ENCODE data around the gene PTPN13.

PTPN13 gene

DNA sequence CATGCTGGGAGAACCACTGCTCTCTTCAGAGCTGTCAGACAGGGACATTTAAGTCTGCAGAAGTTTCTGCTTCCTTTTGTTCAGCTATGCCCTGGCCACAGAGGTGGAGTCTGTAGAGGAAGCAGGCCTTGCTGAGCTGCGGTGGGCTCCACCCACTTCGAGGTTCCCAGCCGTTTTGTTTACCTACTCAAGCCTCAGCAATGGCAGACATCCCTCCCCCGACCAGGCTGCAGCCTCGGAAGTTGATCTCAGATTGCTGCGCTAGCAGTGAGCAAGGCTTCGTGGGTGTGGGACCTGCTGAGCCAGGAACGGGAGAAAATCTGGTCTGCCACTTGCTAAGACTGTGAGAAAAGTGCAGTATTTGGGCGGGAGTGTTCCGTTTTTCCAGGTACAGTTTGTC is 136.2 kb downstream of the PTPN13 start:
- peak; percentile 13 for DNase-seq

GRCh38 chr4:86737244-86737643 is 143.1 kb downstream of the PTPN13 start:
- DNase-seq: peak; percentile 3

GRCh38 chr4:86741846-86742245 is 147.7 kb downstream of the PTPN13 start:
- no peak for DNase-seq

GRCh38 chr4:86744570-86744969 is 150.5 kb downstream of the PTPN13 start:
- no peak for DNase-seq

DNA sequence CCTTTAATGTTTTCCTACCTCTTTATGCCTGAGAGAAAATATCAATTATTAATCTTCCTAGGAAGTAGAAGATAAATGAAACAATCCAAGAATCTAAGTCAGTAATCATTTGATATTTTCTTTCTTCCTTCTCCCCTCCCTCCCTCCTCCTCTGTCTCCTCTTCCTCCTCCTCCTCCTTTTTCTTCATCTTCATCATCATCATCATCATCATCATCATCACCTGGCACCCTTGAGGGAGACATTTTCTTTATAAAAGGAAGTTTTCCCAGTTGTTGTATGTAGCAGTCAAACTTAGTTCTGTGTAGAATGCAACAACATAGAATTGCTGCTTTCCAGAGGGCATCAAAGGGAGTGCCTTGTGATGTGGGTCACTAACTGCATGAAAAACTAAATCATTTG is 155.0 kb downstream of the PTPN13 start:
- no peak for DNase-seq

DNA sequence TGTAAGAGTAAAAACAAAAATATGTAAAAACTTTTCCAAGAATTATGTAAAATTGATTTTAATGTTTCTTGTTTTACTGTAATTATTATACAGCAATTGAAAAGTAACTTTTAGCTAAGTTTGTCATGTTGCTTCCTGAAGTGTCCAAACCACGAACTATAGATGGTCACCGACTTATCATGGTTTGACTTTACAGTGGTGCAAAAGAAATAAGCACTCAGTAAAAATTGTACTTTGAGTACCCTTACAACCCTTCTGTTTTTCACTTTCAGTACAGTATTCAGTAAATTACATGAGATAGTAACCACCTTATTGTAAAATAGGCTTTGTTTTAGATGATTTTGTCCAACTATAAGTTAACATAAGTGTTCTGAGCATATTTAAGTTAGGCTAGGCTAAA is 161.3 kb downstream of the PTPN13 start:
- peak; percentile 21 for DNase-seq

DNA sequence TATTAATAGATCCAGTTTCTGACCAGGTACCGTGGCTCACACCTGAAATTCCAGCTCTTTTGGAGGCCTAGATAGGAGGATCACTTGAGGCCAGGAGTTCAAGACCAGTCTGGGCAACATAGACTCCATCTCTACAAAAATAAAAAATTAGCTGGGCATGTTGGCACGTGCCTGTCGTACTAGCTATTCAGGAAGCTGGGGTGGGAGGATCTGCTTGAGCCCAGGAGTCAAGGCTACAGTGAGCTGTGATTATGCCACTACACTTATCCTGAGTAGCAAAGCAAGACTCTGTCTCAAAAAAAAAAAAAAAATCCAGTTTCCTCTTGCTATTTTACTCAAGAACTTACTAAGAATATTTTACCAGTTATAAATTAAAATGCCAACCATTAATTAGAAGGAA is 163.4 kb downstream of the PTPN13 start:
- DNase-seq: no peak

GRCh38 chr4:86759298-86759697 is 165.2 kb downstream of the PTPN13 start:
- DNase-seq: no peak

- no peak for DNase-seq
Observed at GRCh38 chr4:86762649-86763048, 168.5 kb downstream of the PTPN13 start.

DNA sequence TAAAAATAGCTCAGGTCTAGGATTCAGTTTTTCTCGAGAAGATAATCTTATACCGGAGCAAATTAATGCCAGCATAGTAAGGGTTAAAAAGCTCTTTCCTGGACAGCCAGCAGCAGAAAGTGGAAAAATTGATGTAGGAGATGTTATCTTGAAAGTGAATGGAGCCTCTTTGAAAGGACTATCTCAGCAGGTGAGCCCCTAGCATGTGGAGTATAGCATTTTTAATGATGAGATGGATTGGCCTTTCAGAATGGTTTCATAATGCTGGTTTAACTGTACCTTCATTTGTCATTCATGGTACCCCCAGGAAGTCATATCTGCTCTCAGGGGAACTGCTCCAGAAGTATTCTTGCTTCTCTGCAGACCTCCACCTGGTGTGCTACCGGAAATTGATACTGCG is 175.7 kb downstream of the PTPN13 start:
- no peak for DNase-seq

- DNase-seq: no peak
Observed at GRCh38 chr4:86771141-86771540, 177.0 kb downstream of the PTPN13 start.

DNA sequence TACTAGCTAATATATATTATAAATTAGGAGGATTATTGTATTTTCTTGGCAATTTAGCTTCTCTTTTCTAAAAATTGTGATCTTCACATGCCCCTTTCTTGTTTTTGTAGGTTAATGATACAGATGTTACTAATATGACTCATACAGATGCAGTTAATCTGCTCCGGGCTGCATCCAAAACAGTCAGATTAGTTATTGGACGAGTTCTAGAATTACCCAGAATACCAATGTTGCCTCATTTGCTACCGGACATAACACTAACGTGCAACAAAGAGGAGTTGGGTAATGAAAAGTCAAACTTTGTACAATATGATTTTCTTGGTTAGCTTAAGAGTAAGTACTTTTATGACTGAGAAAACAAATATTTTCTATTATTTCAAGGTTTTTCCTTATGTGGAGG is 180.9 kb downstream of the PTPN13 start:
- DNase-seq: no peak

GRCh38 chr4:86778175-86778574 is 184.1 kb downstream of the PTPN13 start:
- DNase-seq: no peak

DNA sequence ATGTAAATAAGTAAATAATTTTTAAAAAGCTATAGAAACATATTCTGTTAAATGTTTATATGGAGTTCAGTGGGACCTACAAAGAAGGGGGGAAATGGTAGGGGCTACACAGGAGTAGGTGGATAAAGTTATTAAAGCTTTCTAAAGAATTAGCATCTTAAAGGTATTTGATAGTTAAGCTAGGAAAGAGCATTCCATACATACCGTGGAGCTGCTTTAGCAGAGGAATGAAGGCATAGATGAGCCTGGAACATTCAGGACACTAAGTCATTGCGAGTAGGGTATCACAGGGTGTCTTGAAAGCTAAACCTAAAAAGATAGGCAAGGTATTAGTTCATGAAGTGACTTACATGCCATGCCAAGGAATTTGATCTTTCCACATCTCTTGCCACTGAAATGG is 194.7 kb downstream of the PTPN13 start:
- no peak for DNase-seq

DNA sequence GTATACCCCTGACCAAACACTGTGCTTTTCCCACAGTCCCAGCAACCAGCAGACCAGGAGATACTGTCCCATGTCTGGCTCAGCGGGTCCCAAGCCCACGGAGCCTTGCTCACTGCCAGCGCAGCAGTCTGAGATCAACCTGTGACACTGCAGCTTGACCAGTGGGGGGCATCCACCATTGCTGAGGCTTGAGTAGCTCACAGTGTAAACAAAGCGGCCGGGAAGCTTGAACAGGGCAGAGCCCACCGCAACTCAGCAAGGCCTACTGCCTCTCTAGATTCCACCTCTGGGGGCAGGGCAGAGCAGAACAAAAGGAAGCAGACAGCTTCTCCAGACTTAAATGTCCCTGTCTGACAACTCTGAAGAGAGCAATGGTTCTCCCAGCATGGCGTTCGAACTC is 197.0 kb downstream of the PTPN13 start:
- peak; percentile 21 for DNase-seq

DNA sequence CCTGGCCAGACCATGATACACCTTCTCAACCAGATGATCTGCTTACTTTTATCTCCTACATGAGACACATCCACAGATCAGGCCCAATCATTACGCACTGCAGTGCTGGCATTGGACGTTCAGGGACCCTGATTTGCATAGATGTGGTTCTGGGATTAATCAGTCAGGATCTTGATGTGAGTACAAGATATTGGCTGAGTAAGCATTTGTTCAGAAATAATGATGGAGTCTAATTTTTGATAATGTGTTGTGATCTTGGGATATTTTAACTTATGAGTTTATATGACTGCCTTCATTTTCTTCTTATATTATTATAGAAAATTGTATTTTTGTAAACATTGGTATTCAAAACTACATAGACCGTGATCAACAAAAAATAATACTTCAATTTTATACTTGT is 215.7 kb downstream of the PTPN13 start:
- no peak for DNase-seq

DNA sequence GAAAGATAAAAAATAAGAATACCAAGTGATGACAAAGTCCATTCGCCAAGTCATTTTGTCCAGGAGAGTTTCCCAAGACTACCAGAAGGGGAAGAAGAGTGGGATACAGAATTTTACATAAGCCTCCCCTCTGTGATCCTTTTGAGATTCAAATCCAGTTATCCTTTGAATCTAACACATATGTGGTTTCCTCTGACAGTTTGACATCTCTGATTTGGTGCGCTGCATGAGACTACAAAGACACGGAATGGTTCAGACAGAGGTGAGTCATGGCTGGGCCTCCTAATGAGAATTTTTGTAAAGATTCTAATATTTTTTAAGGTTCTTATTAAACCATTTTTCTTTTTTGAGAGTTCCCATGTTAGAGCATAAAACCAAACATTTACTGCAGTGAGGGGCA is 216.7 kb downstream of the PTPN13 start:
- no peak for DNase-seq

GRCh38 chr4:86815653-86816052 is 221.5 kb downstream of the PTPN13 start:
- no peak for DNase-seq

GRCh38 chr4:86816501-86817273 is 222.6 kb downstream of the PTPN13 start:
- no peak for DNase-seq

DNA sequence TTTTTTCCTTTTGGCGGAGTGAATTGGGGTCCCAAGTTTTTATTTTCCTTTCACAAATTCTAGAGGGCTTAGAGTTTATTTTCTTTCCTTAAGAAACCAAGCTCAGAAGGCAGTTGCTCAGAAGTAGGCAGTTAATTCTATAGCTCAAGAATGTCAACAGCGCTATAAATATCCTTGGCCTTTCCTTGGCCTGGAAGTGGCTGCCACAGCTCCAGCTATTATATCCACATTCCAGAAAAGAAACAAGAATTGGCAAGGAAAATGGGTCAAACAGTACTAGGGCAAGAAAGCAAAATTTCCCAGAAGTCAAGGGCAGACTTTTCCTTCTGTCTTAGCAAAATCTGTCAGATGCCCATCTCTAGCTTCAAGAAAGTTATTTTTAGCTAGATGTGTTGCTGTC is 224.1 kb downstream of the PTPN13 start:
- DNase-seq: no peak

GRCh38 chr4:86818841-86819240 is 224.7 kb downstream of the PTPN13 start:
- no peak for DNase-seq

DNA sequence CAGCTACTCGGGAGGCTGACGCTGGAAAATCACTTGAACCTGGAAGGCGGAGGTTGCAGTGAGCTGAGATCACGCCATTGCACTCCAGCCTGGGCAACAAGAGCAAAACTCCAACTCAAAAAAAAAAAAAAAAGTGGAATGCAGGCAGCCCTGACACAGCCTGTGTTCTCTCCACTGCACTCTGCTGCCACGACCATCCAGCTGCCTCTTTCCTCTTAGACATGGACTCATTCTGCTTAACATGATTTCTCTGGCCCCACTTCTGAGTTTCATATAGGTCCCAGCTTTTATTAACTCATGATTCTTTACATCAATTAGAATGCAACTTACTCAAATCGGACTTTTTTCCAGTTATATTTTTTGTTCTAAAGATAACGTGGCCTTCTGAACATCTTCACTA is 225.4 kb downstream of the PTPN13 start:
- DNase-seq: no peak

GRCh38 chr4:86821151-86821550 is 227.0 kb downstream of the PTPN13 start:
- DNase-seq: no peak

DNA sequence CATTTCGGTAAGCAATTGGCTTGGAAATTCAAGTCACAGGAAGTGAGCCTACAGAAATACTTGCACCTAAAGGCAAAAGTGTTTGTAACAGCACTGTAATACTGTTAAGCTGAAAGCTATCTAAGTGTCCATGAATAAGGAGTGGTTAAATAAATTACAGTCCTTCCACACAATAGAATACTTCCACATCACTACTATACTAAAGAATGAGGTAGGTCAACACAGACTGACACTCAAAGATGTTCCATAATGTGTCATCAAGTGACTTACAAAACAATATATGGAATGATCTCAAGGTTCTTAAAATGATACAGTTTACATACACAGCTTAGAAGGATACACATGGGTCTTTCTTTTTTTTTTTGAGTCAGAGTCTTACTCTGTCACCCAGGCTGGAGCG is 228.0 kb downstream of the PTPN13 start:
- no peak for DNase-seq

DNA sequence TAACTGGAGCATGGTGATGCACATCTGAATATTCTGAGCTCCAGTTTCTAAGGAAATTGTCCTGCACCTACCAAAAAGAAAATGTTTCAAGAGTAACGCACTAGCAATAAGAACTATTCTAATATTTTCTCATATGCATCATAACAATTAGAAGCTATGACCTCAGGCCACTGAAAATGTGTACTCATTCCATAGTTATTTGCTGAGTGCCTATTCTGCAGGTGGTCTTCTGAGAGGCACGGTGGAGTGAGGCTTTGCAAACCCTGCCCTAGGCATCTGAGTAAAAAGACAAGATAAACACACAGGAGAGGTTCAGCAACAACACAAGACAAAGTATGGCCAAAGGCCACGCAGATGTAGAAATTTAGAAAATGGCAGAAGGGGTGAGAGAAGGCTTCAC is 231.4 kb downstream of the PTPN13 start:
- DNase-seq: no peak
